Measurements from ENCODE around the gene NPHP4. TPM values are rescaled to one million over a fixed set of nuclear protein-coding genes. Genes with fewer than 3 reads are reported as not detected.

Gene NPHP4
- polyA plus RNA-seq (ENCODE audit: insufficient read length): 5.1 TPM

- DNase-seq: peak; percentile 100
These were observed at the start of gene NPHP4 for GRCh38 chr1:5992026-5992813. Gene NPHP4 (minus strand): TSS chr1:5992425. CDS start chr1:5986289, 6,136 bp downstream.

GRCh38 chr1:6041432-6042062 lies 49.3 kb upstream of the NPHP4 start:
- no peak for DNase-seq

- DNase-seq: no peak
These were observed 48.7 kb upstream of the NPHP4 start for GRCh38 chr1:6040861-6041415.

GRCh38 chr1:6040444-6040843 lies 48.2 kb upstream of the NPHP4 start:
- no peak for DNase-seq

- DNase-seq: no peak
These were observed 46.8 kb upstream of the NPHP4 start for GRCh38 chr1:6039031-6039430.

- DNase-seq: no peak
These were observed 46.4 kb upstream of the NPHP4 start for GRCh38 chr1:6038603-6039002.

GRCh38 chr1:6037338-6037762 lies 45.1 kb upstream of the NPHP4 start:
- no peak for DNase-seq

GRCh38 chr1:6035719-6036118 lies 43.5 kb upstream of the NPHP4 start:
- no peak for DNase-seq

GRCh38 chr1:6035303-6035702 lies 43.1 kb upstream of the NPHP4 start:
- no peak for DNase-seq

GRCh38 chr1:6034750-6035096 lies 42.5 kb upstream of the NPHP4 start:
- DNase-seq: no peak

GRCh38 chr1:6033986-6034749 lies 41.9 kb upstream of the NPHP4 start:
- no peak for DNase-seq

- DNase-seq: no peak
These were observed 40.9 kb upstream of the NPHP4 start for GRCh38 chr1:6033124-6033523.

GRCh38 chr1:6030547-6031261 lies 38.5 kb upstream of the NPHP4 start:
- DNase-seq: no peak

GRCh38 chr1:6030132-6030531 lies 37.9 kb upstream of the NPHP4 start:
- DNase-seq: no peak

- DNase-seq: no peak
These were observed 37.1 kb upstream of the NPHP4 start for GRCh38 chr1:6029351-6029750.

GRCh38 chr1:6028042-6028850 lies 36.0 kb upstream of the NPHP4 start:
- peak; percentile 24 for DNase-seq

- no peak for DNase-seq
These were observed 35.4 kb upstream of the NPHP4 start for GRCh38 chr1:6027591-6027990.

GRCh38 chr1:6026095-6026809 lies 34.0 kb upstream of the NPHP4 start:
- peak; percentile 36 for DNase-seq

GRCh38 chr1:6025269-6026094 lies 33.3 kb upstream of the NPHP4 start:
- DNase-seq: no peak

GRCh38 chr1:6024376-6024775 lies 32.2 kb upstream of the NPHP4 start:
- no peak for DNase-seq
